ENCODE results near the gene CHCHD6.

DNA sequence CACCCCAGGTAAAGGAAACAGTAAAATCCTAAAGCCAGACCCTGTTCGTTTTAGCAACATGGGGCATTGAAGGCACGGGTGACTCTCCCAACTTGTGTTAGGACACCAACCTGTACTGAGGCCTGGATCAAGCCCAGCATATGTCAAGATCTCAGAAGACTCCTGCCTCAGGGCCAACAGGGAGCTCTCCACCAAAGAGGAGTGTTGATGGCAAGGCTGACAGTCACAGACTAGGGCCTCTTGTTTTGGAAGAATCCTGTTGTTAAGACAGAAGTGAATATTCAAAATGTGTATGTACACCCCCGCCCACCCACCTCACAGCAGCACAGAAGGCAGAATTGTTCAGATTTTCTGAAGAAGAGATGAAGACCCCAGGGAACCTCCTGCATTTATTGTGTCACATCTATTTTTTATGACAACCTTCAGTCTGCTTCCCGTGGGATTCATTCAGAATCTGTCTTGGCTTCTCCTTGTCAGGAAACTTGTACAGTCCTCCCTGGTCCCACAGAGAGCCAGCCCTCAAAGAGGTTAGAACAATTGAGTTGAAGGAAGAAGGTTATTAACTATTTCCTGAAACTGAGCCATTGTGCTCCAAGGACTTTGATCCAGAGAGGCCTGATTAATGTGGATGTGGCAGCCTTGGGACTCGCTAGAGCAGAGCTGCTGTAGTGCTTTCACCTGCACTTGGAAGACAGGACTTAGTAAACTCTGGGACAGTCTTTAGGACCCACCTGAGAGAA, 217.2 kb downstream of the CHCHD6 start:
- TF ChIP-seq, protein P1, sequence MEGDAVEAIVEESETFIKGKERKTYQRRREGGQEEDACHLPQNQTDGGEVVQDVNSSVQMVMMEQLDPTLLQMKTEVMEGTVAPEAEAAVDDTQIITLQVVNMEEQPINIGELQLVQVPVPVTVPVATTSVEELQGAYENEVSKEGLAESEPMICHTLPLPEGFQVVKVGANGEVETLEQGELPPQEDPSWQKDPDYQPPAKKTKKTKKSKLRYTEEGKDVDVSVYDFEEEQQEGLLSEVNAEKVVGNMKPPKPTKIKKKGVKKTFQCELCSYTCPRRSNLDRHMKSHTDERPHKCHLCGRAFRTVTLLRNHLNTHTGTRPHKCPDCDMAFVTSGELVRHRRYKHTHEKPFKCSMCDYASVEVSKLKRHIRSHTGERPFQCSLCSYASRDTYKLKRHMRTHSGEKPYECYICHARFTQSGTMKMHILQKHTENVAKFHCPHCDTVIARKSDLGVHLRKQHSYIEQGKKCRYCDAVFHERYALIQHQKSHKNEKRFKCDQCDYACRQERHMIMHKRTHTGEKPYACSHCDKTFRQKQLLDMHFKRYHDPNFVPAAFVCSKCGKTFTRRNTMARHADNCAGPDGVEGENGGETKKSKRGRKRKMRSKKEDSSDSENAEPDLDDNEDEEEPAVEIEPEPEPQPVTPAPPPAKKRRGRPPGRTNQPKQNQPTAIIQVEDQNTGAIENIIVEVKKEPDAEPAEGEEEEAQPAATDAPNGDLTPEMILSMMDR (conservative IDR thresholded peaks at IDR 0.05): no peak
- no peak for TF ChIP-seq EZH2 (IDR thresholded peaks at IDR 0.05; ENCODE audit: low read depth)

Measured in PC-9 (cell line).